HepG2 (cell line): Measurements from ENCODE around the gene IL16. TPM values are rescaled to one million over a fixed set of nuclear protein-coding genes. Genes with fewer than 3 reads are reported as not detected.

ENCODE experiments used
- ATAC-seq: fragments of 200-7000 bp; cut with Tn5 transposase; 3 replicates; pipeline ENCODE4 v1.9.1; 2020; ENCODE audit warnings: mild to moderate bottlenecking, moderate library complexity
- BruUV-seq: library from RNA; stranded (reverse); fragments of 400-500 nt; replicated peaks from 2 replicates; lab custom pipeline; 2021; lab: Mats Ljungman, UMichigan
- CTCF ChIA-PET: fragments of 300-600 bp; formaldehyde crosslinking; extraction: SDS; loops from one replicate; lab custom pipeline; 2021; ENCODE audit warnings: low total read pairs, inconsistent platforms, low intra/inter-chr PET ratio; lab: Yijun Ruan, JAX
- POLR2A ChIA-PET: fragments of 350-600 bp; sonication (Branson Sonifier 250); formaldehyde crosslinking; loops from one replicate; lab custom pipeline; 2020; ENCODE audit warnings: antibody characterized with exemption, inconsistent platforms; lab: Yijun Ruan, JAX
- DNase-seq: peaks from one replicate; pipeline ENCODE4 v3.0.0-alpha.2; 2015; ENCODE audit warnings: low spot score
- FAIRE-seq: peaks from 3 replicates; lab custom pipeline; 2011; peaks lifted over from hg19 to GRCh38; lab: Jason Lieb, UNC
- H2AFZ ChIP-seq: one replicate; pipeline ENCODE4 v1.6.1; 2011; ENCODE audit warnings: low read length, inconsistent platforms
- H3K27ac ChIP-seq: fragments of 300-600 bp; 3 replicates; pipeline ENCODE4 v1.8.0; 2011; ENCODE audit warnings: mixed run types, mild to moderate bottlenecking, mixed read lengths, low read length, inconsistent platforms; ENCODE audit not compliant: insufficient read depth; ENCODE audit errors: extremely low read length
- H3K27me3 ChIP-seq, 2 experiments: fragments of 200-600 bp in 1 of 2; 2 replicates in 1 of 2; 3 replicates in 1 of 2; pipeline versions ENCODE4 v1.6.0 to v1.8.0; 2011; ENCODE audit warnings: low read length in 2 of 2, mild to moderate bottlenecking in 2 of 2, moderate library complexity in 2 of 2, inconsistent platforms in 1 of 2; ENCODE audit not compliant: insufficient read depth in 2 of 2, control insufficient read depth in 1 of 2
- H3K36me3 ChIP-seq, 2 experiments: fragments of 200-600 bp in 1 of 2; replicated peaks in 1 of 2; 2 replicates in 1 of 2; 3 replicates in 1 of 2; pipeline versions ENCODE4 v1.5.1 to v1.8.0; 2011; ENCODE audit warnings: low read length in 2 of 2, inconsistent platforms in 1 of 2; ENCODE audit not compliant: insufficient read depth in 2 of 2, control insufficient read depth in 1 of 2
- H3K4me1 ChIP-seq: 2 replicates; pipeline ENCODE4 v1.5.1; 2012; ENCODE audit warnings: low read length, inconsistent platforms; ENCODE audit not compliant: insufficient read depth
- H3K4me2 ChIP-seq: 2 replicates; pipeline ENCODE4 v1.6.0; 2011; ENCODE audit warnings: low read depth, low read length, inconsistent platforms
- H3K4me3 ChIP-seq, 3 experiments: fragments of 200-600 bp in 1 of 3; sonication (generic), shearing (Covaris generic) in 1 of 3; replicated peaks in 1 of 3; 2 replicates each; pipeline ENCODE4 v1.5.1; 2011 to 2016; ENCODE audit warnings: low read length in 3 of 3, inconsistent platforms in 2 of 3, low read depth in 2 of 3, mild to moderate bottlenecking in 2 of 3, control low read depth in 1 of 3, mixed read lengths in 1 of 3; ENCODE audit not compliant: insufficient read depth in 1 of 3
- H3K79me2 ChIP-seq: one replicate; pipeline ENCODE4 v1.6.1; 2011; ENCODE audit warnings: low read length, inconsistent platforms; ENCODE audit not compliant: insufficient read depth
- H3K9ac ChIP-seq: 2 replicates; pipeline ENCODE4 v1.6.0; 2011; ENCODE audit warnings: mild to moderate bottlenecking, low read depth, low read length, inconsistent platforms; ENCODE audit not compliant: insufficient read depth
- H3K9me3 ChIP-seq: 2 replicates; pipeline ENCODE4 v1.5.1; 2012; ENCODE audit warnings: mild to moderate bottlenecking, low read length
- H4K20me1 ChIP-seq: 2 replicates; pipeline ENCODE4 v1.6.0; 2011; ENCODE audit warnings: inconsistent platforms, mild to moderate bottlenecking, low read length, moderate library complexity; ENCODE audit not compliant: insufficient read depth
- ETV6 ChIP-seq: sonication (generic); formaldehyde crosslinking; conservative IDR thresholded peaks from 2 replicates; pipeline ENCODE4 v1.4.0; 2020; ENCODE audit warnings: missing genetic modification reagents
- FOSL2 ChIP-seq: sonication (generic); formaldehyde crosslinking; IDR thresholded peaks from 2 replicates; pipeline ENCODE4 v1.4.0; 2020; ENCODE audit warnings: missing genetic modification reagents
- HDAC6 ChIP-seq: fragments of 200-600 bp; sonication (generic); IDR thresholded peaks from 2 replicates; pipeline ENCODE4 v1.7.0; 2017; ENCODE audit warnings: mild to moderate bottlenecking, antibody characterized with exemption, low read length, low read depth
- PAF1 ChIP-seq: IDR thresholded peaks from 2 replicates; pipeline ENCODE4 v1.6.1; 2016; ENCODE audit warnings: missing genetic modification reagents, missing compliant biosample characterization
- PPARG ChIP-seq: conservative IDR thresholded peaks from 2 replicates; pipeline ENCODE4 v1.6.1; 2016; ENCODE audit warnings: missing biosample characterization, missing genetic modification reagents
- RFX1 ChIP-seq: fragments of 450-650 bp; IDR thresholded peaks from 2 replicates; pipeline ENCODE4 v1.6.1; 2017
- SRY ChIP-seq: sonication (generic); formaldehyde crosslinking; IDR thresholded peaks from 2 replicates; pipeline ENCODE4 v1.8.0; 2022; ENCODE audit warnings: mild to moderate bottlenecking, missing genetic modification reagents
- WIZ ChIP-seq: sonication (generic); formaldehyde crosslinking; IDR thresholded peaks from 2 replicates; pipeline ENCODE4 v1.5.1; 2020; ENCODE audit warnings: mild to moderate bottlenecking, missing genetic modification reagents
- ZNF512B ChIP-seq: sonication (generic); formaldehyde crosslinking; IDR thresholded peaks from 2 replicates; pipeline ENCODE4 v1.5.1; 2020; ENCODE audit warnings: missing genetic modification reagents, mild to moderate bottlenecking, borderline replicate concordance
- ZNF776 ChIP-seq: sonication (generic); formaldehyde crosslinking; IDR thresholded peaks from 2 replicates; pipeline ENCODE4 v1.4.0; 2020; ENCODE audit warnings: mild to moderate bottlenecking, missing genetic modification reagents
- ZNF83 ChIP-seq: sonication (generic); formaldehyde crosslinking; IDR thresholded peaks from 2 replicates; pipeline ENCODE4 v1.4.0; 2020; ENCODE audit warnings: missing genetic modification reagents, mild to moderate bottlenecking, borderline replicate concordance
- WGBS: methylation state at CpG from one replicate; pipeline ENCODE4 v1.1.6; 2017; ENCODE audit warnings: low lambda C conversion rate; 5-methylcytosine and 5-hydroxymethylcytosine counted together
- in situ Hi-C: cut with HindIII; loops from 2 replicates; pipeline ENCODE4 v1.10.0; 2017; ENCODE audit warnings: low pct_unique_long_range_greater_than_20kb; ENCODE audit not compliant: extremely low pct_ligation_motif_present
- intact Hi-C: fragments of 100-400 bp; cut with micrococcal nuclease; formaldehyde crosslinking; loops from one replicate; pipeline ENCODE4 v1.10.0; 2022; ENCODE audit not compliant: unreplicated experiment
- polyA plus RNA-seq, 8 experiments: library from polyadenylated mRNA; depleted of rRNA in 3 of 8; stranded (reverse) in 7 of 8; unstranded in 1 of 8; fragments of >200 nt; fragmentation: Illumina TruSeq in 4 of 8; extraction: Trizol in 4 of 8; gene quantifications; 2 replicates each; pipeline versions ENCODE4 v1.2.1 to v1.2.3, GENCODE V29; 2011 to 2016; ENCODE audit warnings: low read depth in 4 of 8, missing spikeins in 1 of 8, mixed read lengths in 1 of 8; ENCODE audit not compliant: insufficient read depth in 1 of 8
- total RNA-seq, 5 experiments: library from RNA; depleted of rRNA; stranded (reverse); fragments of >200 nt; fragmentation: Illumina TruSeq; extraction: Trizol; gene quantifications; 2 replicates each; pipeline ENCODE4 v1.2.3, GENCODE V29; 2016; ENCODE audit warnings: low read depth in 1 of 5

IL16 gene
- total and polyA plus RNA-seq, 2 of the 13 experiments (the other 11 are each of a cell fraction or from before 2014, with no cell fraction given), result 0.03 TPM; not detected in 1

- FAIRE-seq (no peak), DNase-seq (no peak), ATAC-seq (no peak)
- WGBS, result 9% methylated on average over 7 of the region's 7 CpGs
- no peak overlapping the region for H3K9ac ChIP-seq
- intact Hi-C loops, result no loop called here
- H3K9me3 ChIP-seq, result no peaks in the 10 kb centered on the region
- H2AFZ ChIP-seq, result no peak overlapping the region
- H4K20me1 ChIP-seq, result no peaks in the 10 kb centered on the region
- BruUV-seq, result no TSS peak
- TF ChIP-seq RFX1 (no peak), ETV6 (CRISPR knock-in tag) (no peak), ZNF776 (CRISPR knock-in tag) (no peak), PPARG (no peak), ZNF512B (CRISPR knock-in tag) (no peak), ZNF83 (CRISPR knock-in tag) (no peak), SRY (CRISPR knock-in tag) (no peak), PAF1 (CRISPR knock-in tag) (no peak), FOSL2 (CRISPR knock-in tag) (no peak), HDAC6 (no peak), WIZ (CRISPR knock-in tag) (no peak)
- in situ Hi-C loops, result no loop called here
- CTCF ChIA-PET, result no interaction called here
- H3K36me3 ChIP-seq, result no peaks in the 10 kb centered on the region
- H3K27ac ChIP-seq, result no peak overlapping the region
- H3K4me2 ChIP-seq, result no peak overlapping the region
- no peaks in the 10 kb centered on the region for H3K79me2 ChIP-seq
- POLR2A ChIA-PET, result no interaction called here
- H3K27me3 ChIP-seq, result peaks cover 0 to 28% of the 10 kb centered on the region in 2 experiments; a peak in 1 of 5 replicates
- H3K4me3 ChIP-seq, result no peak overlapping the region
- no peaks in the 10 kb centered on the region for H3K4me1 ChIP-seq
Measured at GRCh38 chr15:81197688-81198281, 1.1 kb downstream of the IL16 start.
